ENCODE results near the gene C16orf92.
A peak's percentile ranks its signal among the peaks of the same experiment; 100 is the strongest.
"Not testable (repeated sequence)": the region's sequence is repeated elsewhere in the genome, so short reads cannot be mapped to it uniquely, and the experiment has no call there.

C16orf92 gene

GRCh38 chr16:30005341-30006094, 17.5 kb upstream of the C16orf92 start:
- DNase-seq, result peak; percentile 13

GRCh38 chr16:30006095-30006473, 16.9 kb upstream of the C16orf92 start:
- DNase-seq, result no peak

DNA sequence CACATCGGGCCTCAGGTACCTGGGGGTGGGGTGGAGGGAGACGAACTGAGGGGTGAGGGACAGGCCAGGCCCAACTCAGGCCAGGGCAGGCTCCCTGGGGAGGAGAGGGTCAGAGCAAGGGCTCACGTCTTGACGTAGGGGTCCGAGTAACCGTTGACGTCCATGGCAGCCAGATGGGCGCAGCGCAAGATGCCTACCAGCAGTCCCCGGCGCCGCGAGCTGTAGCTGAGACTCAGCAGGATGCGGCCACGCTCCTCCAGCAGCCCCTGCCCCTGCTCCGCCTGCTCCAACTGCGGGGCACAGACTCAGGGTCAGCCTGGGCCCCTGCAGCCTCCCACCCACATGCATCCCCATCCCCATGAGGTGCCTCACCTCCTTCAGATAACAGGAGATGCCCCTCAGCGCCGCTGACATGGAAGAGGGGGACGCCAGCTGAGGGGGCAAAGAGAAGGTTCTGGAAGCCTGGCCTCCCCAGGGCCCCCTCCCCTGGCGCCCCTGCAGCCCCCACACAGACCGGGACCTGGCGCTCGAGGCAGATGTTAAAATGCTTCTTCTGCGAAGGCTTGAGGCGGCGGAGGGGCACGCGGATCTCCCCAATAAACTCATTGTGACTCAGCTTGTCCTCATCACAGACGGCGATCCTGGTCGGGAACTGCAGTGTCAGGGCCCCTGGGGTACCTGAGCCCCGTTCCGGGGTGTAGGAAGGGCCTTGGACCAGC, 16.2 kb upstream of the C16orf92 start:
- DNase-seq, result no peak

- no peak for DNase-seq
These were observed 15.6 kb upstream of the C16orf92 start for GRCh38 chr16:30007378-30007895.

GRCh38 chr16:30009085-30009862, 13.7 kb upstream of the C16orf92 start:
- DNase-seq, result no peak

- no peak for DNase-seq
These were observed 12.8 kb upstream of the C16orf92 start for GRCh38 chr16:30009990-30010843.

DNA sequence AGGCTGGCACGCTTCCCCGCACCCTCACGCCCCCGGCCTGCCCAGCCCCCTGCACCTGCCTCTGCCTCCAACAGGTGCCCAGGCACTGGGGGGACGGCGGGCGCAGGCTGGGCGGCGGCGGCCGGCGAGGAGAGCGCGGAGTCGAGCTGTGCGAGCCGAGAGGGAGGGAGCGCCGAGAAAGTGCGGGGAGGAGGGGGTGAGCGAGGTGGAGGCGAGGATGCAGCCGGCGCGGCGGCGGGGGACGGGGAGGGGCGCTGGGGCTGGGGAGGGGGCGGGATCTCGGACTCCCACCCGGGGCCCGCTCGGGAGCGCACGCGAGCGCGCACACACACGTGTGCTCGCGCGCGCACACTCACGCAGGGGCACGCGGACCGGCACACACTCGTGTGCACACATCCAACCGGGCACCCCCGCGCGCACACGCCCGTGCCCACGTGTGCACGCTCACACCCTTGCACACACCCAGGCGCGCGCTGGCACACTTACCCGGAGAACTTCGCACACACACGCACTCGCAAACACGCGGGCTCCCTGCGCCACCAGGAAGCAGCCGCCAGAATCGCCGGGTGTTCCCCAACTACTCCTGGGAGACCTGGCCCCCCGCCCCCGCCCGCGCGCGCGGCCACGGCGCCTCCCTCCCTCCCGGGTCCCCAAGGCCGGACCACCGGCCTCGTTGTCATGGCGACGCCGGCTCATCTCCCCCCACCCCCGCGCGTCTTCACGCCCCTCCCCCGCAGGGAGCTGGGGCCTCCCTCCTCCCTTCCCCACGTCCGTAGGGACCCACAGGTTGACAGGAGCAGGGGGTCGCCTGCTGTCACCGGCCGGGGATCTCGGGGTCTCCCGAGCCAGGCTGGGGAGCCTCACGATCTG, 11.9 kb upstream of the C16orf92 start, which contains the start of gene DOC2A:
Gene DOC2A (minus strand): TSS at position 184 of the 870 bp plus-strand sequence. CDS start 805 bp downstream, outside the sequence.
- DNase-seq, result peak; percentile 74

GRCh38 chr16:30011714-30012504, 11.1 kb upstream of the C16orf92 start:
- no peak for DNase-seq

DNA sequence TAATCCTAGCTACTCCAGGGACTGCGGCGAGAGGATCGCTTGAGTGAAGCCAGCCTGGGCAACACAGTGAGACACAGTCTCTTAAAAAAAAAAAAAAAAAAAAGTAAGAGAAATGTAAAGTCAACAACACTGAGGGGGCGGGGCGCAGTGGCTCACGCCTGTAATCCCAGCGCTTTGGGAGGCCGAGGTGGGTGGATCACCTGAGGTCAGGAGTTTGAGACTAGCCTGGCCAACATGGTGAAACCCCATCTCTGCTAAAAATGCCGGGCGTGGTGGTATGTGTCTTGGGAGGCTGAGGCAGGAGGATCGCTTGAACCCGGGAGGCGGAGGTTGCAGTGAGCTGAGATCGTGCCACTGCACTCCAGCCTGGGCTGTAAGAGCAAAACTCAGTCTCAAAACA, 10.4 kb upstream of the C16orf92 start:
- not testable (repeated sequence) for DNase-seq

GRCh38 chr16:30015450-30015849, 7.5 kb upstream of the C16orf92 start:
- DNase-seq, result not testable (repeated sequence)

- DNase-seq, result no peak
These were observed 6.3 kb upstream of the C16orf92 start for GRCh38 chr16:30016555-30017276.

DNA sequence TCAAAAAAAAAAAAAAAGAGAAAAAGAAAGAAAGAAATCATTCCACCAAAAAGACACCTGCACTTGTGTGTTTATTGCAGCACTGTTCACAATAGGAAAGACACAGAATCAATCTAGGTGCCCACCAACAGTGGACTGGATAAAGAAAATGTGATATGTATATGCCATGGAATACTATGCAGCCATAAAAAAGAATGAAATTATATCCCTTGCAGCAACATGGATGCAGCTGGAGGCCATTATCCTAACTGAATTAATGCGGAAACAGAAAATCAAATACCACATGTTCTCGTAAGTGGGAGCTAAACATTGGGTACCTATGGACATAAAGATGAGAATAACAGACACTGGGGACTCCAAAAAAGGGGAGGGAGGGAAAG, 5.7 kb upstream of the C16orf92 start:
- DNase-seq, result no peak

DNA sequence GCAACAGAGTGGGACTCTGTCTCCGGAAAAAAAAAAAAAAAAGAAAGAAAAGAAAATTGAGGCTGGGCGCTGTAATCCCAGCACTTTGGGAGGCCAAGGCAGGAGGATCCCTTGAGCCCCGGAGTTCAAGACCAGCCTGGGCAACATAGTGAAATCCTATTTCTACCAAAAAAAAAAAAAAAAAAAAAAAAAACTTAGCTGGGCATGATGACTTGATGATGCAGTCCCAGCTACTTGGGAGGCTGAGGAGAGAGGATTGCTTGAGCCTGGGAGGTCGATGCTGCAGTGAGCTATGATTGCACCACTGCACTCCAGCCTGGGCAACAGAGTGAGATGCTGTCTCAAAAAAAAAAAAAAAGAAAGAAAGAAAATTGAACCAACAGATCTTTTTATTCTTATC, 5.1 kb upstream of the C16orf92 start:
- not testable (repeated sequence) for DNase-seq

- peak; percentile 14 for DNase-seq
These were observed 4.3 kb upstream of the C16orf92 start for GRCh38 chr16:30018731-30019158.

DNA sequence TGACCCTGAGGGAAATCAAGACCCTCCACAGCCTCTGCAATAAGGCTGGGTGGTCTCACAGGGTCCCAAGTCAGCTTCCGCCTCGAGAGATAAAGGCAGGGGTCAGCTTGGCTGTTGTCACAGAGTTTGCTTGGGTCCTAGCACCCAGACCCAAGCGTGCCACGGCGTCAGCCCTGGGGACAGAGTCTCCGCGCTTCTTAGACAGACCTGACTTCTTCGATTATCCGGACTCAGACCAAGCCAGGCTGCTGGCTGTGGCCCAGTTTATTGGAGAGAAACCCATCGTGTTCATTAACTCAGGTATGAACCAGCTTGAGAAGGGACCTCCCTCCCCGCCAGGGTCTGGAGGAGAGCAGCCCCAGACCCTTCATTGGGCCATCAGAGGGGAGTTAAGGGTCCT, 588 bp downstream of the C16orf92 start:
- DNase-seq, result no peak

- no peak for DNase-seq
These were observed 1.5 kb downstream of the C16orf92 start for GRCh38 chr16:30024451-30024850.

GRCh38 chr16:30025156-30025555, 2.2 kb downstream of the C16orf92 start:
- no peak for DNase-seq

GRCh38 chr16:30025574-30025973, 2.6 kb downstream of the C16orf92 start:
- DNase-seq, result no peak

DNA sequence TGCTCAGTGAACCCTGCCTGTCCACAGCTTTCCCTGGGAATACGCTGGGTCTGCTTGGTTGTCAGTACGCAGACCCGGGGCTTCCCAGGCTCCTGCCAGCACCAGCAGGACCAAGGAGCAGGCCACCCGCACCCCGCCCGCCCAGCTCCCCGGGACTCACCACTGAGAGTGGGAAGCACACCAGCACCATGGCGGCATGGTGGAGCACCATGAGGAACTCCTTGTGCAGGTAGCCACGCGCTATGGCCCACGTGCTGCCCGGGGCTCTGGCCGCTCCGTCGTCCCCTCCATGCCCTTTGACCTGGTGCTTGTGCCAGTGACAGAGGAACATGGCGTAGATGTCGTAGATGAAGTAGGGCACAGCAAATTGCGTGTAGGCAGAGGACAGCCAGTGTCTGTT, 3.5 kb downstream of the C16orf92 start:
- no peak for DNase-seq
